IPS-NIHi7 (cell line): ENCODE data around the gene CLIC1.

Experiments used
- DNase-seq: peaks from one replicate; pipeline ENCODE4 v3.0.0; 2012; ENCODE audit warnings: mixed read lengths; ENCODE audit errors: extremely low spot score

The CLIC1 gene

GRCh38 chr6:31768363-31769257 lies 32.3 kb upstream of the CLIC1 start:
- no peak for DNase-seq

DNA sequence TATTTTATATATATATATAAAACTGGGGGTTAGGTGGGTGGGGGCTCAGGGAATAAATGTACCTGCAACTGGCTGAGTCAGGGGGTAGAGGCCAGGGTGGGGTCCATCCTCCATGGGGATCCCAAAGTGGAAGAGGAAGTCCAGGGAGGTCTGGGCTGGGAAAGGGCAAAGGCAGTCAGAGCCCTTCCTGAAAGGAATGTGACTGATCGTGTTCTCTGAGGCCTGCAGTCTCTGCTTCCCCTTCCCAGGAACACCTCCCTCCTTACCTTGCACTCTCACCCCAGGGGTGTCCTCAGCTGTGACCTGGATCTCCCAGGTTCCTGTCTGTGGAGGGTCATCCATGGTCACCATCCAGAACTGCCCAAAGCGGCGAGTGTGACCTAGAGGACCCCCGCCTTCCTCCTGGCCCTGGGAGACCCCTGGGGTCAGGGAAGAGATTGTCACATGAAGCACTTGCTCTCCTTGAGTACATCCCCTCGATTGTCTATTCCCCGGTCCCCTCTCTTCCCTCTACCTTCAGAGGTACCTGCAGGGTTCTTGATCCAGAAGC lies 30.8 kb upstream of the CLIC1 start:
- DNase-seq = peak; percentile 26

DNA sequence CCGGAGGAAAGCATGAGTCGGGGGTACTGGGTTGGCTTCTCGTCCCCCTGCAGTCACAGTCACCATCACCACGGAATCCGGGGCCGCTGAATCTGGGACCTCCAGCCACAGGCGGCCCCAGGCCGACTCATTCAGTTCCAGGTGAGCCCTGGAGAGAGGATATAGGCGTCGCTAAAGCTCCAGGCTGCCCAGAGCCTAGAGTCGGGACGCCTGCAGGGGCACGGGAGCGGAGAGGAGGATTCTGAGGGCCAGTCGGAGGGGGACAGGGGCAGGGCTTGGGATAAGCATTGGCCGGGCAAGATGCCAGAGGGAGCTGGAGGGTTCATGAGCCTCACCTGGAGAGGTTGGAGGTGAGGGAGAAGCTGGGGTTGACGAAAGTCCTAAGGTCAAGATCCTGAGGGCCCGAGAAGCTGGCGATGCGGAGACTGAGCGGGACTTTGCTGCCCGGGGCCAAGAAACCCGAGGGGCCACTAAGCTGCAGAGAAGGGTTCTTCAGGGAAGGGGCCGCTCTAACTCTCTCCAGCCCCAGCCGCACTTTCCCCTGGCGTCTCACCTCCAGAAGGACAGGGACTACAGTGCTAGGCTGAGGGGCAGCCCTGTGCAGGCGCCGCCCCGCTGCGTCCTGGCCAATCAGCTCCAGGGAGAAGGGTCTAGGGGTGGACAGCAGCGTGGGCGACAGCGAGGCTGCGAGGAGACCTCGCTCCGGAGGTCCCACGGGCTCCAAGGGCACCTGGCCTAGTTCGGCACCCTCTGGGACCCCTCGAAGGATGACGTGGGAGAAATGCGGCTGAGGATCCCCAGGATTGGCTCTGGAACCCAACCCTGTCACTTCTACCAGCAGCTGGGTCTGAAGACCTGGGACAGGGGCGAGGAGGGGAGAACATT lies 29.8 kb upstream of the CLIC1 start:
- DNase-seq = peak; percentile 93

GRCh38 chr6:31765559-31765909 lies 29.2 kb upstream of the CLIC1 start:
- no peak for DNase-seq

DNA sequence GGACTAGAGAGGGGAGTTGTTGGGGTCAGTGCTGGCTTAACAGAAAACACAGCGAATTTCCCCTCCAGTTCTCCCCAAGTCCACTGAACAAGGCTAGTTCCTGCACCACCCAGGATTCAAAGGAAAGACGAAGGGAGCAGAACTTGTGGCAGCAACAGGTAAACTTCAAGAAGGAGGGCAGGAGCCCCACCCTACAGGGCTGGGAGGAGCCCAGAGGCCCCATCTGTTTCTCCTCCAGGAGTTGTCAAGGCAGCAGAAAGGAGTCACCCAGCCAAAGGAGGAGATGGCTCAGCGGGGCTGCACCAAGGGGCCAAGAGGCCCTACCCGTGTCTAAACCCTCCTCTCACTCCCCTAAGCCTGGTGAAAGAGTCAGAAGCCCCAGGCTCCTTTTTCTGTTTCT lies 27.9 kb upstream of the CLIC1 start:
- no peak for DNase-seq

DNA sequence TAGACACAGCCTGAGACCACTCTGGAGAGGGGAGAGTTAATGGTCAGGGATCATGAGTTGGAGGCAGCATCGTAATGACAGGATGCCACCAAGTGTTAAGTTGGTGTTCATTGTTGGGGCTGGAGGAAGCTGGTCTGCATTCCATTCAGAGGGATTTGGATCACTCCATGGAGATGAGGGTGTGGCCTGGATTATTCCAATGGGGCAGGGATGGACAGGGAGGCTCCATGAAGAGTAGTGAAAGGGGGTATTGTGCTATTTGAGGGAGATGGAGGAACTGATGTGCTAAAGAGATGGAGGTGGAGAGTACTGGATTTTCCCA lies 27.2 kb upstream of the CLIC1 start:
- peak; percentile 46 for DNase-seq

DNA sequence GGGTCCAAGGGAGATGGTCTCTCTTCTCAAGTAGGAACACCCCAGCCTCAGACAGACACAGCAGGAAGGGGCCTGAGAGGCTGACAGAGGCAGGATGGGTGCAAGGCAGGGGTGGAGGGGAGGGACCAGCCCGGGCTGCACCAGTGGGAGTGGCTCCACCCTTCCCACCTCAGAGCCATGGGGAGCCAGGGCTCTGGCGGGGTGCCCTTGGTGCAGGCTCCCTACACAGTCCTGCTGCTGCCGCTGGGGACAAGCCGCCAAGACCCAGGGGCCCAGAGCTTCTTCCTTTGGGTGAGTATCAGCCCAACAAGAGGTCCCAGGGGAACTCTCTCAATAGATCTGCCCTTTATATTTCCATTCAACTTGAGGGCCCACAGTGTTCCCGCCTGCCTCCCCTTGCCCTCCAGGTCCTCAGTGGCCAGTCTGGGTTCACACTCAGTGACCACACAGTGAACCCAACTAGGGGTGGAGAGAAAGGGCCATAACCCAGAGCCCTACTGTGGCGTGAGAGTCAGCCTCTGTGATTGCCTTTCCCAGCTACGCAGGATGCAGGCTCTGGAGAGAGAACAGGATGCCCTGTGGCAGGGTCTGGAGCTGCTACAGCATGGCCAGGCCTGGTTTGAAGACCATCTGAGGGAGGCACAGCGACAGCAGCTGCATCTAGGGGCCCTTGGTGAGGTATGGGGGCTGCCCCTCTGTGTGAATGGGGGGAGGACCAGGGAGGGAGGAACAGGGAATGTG lies 26.7 kb upstream of the CLIC1 start:
- no peak for DNase-seq

DNA sequence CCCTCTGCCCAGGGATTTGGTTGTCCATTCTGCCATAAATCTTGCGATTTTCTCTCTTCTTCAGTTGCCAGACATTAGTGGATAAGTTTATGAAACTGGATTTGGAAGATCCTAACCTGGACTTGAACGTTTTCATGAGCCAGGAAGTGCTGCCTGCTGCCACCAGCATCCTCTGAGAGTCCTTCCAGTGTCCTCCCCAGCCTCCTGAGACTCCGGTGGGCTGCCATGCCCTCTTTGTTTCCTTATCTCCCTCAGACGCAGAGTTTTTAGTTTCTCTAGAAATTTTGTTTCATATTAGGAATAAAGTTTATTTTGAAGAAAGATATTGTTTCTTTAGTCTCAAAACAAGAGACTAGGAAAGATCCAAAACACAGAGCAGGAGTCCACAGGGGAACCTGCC lies 26.0 kb upstream of the CLIC1 start, which contains the start of gene SAPCD1:
Gene SAPCD1 (plus strand): TSS at position 301 of the 400 bp plus-strand sequence. CDS start 399 bp downstream, outside the sequence.
- DNase-seq = no peak

DNA sequence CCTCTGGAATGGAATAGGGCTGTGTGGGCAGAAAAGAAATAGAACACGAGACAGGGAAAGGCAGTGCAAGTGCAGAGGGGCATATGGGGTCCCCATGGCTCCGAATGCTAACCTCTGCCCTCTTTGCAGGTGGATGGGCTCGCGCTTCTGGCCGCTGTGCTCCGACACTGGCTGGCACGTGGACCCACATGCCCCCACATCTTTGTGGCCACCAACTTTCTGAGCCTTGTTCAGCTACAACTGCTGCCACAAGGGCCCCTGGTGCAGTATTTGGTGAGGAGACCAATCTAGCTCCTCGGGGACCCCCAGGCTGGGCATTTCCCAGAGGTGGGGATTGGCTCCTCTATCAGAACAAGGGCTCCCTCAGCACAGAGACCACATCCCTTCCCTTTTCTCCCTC lies 25.0 kb upstream of the CLIC1 start:
- DNase-seq = no peak

DNA sequence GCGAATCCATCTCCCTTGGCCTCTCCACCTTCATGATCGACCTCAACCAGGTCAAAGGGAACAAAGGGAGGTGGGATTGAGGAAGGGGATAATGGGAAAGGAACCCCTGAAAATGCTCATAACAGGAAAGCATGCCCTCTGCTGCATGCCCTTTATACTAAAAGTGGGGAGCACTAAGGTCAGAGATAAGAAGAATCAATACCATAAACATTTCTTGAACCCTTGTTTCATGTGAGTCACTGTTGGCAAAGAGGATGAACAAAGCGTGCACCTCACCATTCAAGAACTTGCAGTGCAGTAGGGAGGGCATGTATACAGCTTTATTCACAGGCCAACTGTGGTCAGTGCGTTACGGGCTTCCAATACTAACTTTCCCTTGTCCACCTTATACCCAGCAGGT lies 24.5 kb upstream of the CLIC1 start:
- DNase-seq = no peak

DNA sequence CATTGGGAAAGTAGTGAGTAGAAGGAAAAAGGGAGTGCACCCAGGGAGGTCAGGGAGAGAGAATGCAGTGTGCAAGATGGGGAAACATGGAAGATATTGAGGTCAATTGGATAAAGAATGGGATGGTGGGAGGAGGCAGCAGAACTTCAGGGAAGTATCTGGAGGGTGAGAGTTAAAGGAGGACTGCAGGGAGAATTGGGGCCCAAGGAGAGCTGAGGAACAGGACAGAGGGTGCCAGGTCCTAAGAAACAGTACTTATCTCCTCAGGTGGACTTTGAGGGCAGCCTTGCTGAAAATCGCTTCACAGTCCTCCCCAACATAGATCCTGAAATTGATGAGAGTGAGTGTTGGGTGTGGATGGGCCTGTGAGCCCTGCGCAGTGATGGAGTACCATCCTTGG lies 22.0 kb upstream of the CLIC1 start:
- DNase-seq = no peak

DNA sequence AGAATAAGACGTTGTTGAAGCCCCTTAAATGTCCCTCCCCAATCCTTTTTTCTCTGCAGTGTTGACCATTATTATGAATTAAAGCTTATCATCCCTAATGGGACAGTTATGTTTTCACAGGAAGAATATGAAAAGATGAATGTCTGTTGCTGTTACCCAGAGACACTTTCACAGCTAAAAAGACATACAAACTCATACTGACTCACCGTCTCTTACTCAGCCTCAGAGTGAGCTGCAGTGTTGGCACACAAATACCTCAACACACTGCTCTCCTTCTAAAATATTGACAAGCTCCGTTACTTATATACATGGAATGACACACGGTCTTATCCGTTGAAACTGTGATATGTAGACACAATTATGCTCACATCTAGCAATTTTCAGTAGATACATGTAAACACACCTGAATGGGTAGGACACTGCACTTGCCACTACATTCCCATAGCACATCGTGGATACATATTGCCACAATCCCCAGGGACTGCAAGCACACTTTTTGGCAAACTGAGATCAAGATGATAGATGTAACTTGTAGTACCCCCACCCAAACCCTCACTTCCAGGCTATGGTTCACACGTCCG lies 16.5 kb upstream of the CLIC1 start:
- no peak for DNase-seq

DNA sequence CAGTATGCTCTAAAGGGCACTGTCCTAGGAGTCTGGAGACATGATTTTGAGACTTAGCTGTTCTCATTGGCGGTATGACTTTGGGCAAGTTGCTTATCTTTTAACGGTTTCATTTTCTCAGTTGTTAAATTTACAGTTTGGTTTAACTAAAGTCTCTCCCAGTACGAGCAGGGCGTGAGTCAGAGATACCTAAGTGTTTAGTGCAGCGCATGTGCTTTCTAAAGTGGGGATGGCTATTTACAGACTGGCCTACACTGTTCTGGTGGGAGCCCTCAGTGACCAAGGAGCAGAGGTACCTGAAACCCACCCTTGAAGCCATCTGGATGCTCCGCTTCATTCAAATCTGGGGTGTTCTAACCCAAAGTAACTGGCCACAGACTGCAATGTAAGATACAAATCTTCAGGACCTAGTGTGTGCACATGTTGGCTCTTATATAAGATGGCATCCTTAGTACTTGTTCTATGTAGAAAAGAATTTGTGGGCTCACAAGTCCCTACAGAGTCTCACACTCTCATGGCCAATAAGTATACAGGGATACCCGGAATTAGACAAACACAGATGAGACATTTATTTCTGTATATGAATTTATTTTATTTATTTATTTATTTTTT lies 14.2 kb upstream of the CLIC1 start:
- no peak for DNase-seq

GRCh38 chr6:31749301-31750036 lies 13.1 kb upstream of the CLIC1 start:
- no peak for DNase-seq

GRCh38 chr6:31744422-31744821 lies 8.1 kb upstream of the CLIC1 start:
- no peak for DNase-seq

- no peak for DNase-seq
Measured at GRCh38 chr6:31742894-31743293, 6.6 kb upstream of the CLIC1 start.

DNA sequence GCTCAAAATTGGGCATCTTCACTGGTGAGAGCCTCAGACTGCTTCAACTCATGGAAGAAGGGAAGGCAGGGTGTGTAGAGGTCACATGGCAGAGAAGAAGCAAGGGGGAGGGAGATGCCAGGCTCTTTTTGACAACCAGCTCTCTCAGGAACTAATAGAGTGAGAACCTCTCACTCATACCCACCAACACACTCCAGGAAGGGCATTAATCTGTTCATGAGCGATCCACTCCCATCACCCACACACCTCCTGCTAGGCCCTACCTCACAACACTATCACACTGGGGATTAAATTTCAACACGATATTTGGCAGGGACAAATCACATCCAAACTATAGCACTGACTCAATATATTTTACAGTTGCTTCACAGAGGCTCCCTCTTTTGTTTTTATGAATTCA lies 5.5 kb upstream of the CLIC1 start:
- no peak for DNase-seq

GRCh38 chr6:31740397-31741223 lies 4.3 kb upstream of the CLIC1 start:
- DNase-seq = no peak

DNA sequence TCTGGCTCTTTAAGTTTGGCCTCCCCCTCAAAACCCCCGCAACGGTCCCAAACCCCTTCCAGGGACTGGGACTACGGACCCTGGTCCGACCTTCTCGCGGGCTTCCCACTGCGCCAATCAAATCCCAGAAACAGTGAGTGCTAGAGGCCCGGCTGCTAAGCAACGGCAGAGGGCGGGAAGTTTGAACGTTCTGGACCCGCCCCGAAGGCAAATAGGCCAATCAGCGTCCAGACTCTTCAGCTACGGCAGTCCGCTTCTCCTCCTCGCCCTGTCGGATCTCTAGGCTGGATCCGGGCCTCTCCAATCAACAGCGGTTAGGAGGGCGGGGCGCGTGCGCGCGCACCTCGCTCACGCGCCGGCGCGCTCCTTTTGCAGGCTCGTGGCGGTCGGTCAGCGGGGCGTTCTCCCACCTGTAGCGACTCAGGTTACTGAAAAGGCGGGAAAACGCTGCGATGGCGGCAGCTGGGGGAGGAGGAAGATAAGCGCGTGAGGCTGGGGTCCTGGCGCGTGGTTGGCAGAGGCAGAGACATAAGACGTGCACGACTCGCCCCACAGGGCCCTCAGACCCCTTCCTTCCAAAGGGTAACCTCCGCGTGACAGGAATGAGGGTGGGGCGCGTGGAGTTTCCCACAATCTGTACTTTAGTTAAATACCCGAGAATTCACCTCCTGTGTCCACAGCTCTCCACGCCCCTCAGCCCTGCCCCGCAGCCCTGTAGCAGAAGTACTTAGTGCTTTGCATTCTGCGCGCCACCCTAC lies 3.5 kb upstream of the CLIC1 start, which contains the start of gene MSH5:
Gene MSH5 (plus strand): TSS at position 367 of the 758 bp plus-strand sequence. CDS start 462 bp downstream, outside the sequence.
- peak; percentile 96 for DNase-seq
